ENCODE data around the gene GHRL. TPM values are rescaled to one million over a fixed set of nuclear protein-coding genes. Genes with fewer than 3 reads are reported as not detected.

GHRL gene
- total and polyA plus RNA-seq, 3 donors from 2014 or later, result 0.50 to 1.0 (median 0.87) TPM

DNA sequence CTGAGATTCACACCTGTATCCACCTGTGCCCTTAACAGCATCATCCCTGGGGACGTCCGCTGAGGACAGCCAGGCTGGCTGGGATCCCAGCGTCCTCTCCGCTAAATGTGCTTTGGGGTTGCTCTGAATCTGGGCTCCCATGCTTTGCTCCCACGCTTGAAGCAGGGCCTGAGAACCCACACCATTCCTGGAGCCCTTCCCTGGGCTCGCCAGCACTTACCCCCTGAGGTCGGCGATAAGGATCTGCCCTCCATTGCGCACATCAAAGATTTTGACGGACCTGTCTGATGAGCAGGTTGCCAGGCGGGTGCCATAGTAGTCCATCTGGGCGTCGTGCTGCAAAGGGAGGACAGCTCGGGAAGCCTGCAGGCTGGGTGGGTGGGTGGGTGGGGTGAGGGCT is 22.4 kb upstream of the GHRL start:
- WGBS, 2 donors, result 90 to 92% methylated on average over 4 to 14 of the region's 14 CpGs
- peaks cover 8% of the 10 kb centered on the region for H3K4me1 ChIP-seq

DNA sequence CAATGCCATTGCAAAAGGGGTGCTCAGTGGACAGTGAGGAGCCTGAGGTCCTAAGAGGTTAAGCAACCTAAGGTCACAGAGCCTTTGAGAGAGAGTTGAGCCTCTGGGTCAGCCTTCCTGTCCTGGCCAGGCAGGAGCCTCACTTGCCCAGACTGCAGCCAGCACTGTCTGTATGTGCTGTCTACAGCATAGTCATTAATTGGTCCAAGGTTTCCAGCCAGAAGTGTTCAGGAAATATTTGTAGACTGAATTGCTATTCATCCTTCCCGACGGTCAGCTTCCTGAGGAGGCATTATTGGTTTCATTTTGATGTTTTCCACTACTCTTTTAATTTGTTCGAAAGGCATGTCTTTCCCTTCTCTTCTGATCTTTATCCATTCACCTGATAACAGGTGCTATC is 20.1 kb upstream of the GHRL start:
- no peak for TF ChIP-seq POLR2A (IDR thresholded peaks at IDR 0.05)
- TF ChIP-seq, protein P1, sequence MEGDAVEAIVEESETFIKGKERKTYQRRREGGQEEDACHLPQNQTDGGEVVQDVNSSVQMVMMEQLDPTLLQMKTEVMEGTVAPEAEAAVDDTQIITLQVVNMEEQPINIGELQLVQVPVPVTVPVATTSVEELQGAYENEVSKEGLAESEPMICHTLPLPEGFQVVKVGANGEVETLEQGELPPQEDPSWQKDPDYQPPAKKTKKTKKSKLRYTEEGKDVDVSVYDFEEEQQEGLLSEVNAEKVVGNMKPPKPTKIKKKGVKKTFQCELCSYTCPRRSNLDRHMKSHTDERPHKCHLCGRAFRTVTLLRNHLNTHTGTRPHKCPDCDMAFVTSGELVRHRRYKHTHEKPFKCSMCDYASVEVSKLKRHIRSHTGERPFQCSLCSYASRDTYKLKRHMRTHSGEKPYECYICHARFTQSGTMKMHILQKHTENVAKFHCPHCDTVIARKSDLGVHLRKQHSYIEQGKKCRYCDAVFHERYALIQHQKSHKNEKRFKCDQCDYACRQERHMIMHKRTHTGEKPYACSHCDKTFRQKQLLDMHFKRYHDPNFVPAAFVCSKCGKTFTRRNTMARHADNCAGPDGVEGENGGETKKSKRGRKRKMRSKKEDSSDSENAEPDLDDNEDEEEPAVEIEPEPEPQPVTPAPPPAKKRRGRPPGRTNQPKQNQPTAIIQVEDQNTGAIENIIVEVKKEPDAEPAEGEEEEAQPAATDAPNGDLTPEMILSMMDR (IDR thresholded peaks at IDR 0.05), result no peak
- Histone ChIP-seq H3K27ac (no peak overlapping the region), H3K36me3 (ENCODE audit: low read depth, missing control alignments) (peaks cover 4% of the 10 kb centered on the region), H3K9me3 (no peaks in the 10 kb centered on the region), H3K4me1 (no peaks in the 10 kb centered on the region), H3K4me3 (no peak overlapping the region), H3K27me3 (no peaks in the 10 kb centered on the region)
- no peak for DNase-seq
- intact Hi-C loops (cut with DNase I; ENCODE audit: low total_unique reads), result no loop called here
- 75 to 97% methylated on average over 3 of the region's 3 CpGs for whole genome bisulfite sequencing, 2 donors

More for the DNA sequence above, 22.4 kb upstream of the GHRL start:
- peaks cover 4% of the 10 kb centered on the region for H3K36me3 ChIP-seq (ENCODE audit: low read depth, missing control alignments)
- H3K27ac ChIP-seq, result no peak overlapping the region
- H3K27me3 ChIP-seq, result no peaks in the 10 kb centered on the region
- no peak overlapping the region for H3K4me3 ChIP-seq
- no peak for DNase-seq
- intact Hi-C loops (cut with DNase I; ENCODE audit: low total_unique reads), result no loop called here
- H3K9me3 ChIP-seq, result no peaks in the 10 kb centered on the region
- TF ChIP-seq, protein P1 (IDR thresholded peaks at IDR 0.05), result no peak
- no peak for TF ChIP-seq POLR2A (IDR thresholded peaks at IDR 0.05)

DNA sequence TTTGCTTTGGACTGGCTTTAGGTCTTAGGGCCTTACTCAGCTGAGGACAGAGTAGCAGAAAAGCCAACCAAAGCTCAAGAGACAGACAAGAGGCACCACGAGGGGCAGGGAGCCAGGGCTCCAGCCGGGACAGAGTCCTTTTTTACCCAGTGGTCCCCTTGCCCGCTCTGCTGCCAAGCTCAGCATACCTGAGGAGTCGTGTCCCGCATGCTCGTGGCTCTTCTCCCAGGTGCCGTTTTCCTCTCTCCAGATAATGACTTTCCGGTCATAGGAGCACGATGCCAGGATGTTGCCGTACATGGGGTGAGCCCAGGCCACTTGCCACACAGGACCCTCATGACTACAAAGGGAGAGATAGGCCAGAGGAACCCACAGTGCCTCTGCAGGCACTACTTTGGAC is 19.6 kb upstream of the GHRL start:
- no peak overlapping the region for H3K4me3 ChIP-seq
- H3K27me3 ChIP-seq, result no peaks in the 10 kb centered on the region
- no peaks in the 10 kb centered on the region for H3K9me3 ChIP-seq
- 90 to 91% methylated on average over 3 to 10 of the region's 10 CpGs for WGBS, 2 donors
- H3K36me3 ChIP-seq (ENCODE audit: low read depth, missing control alignments), result peaks cover 4% of the 10 kb centered on the region
- H3K27ac ChIP-seq, result no peak overlapping the region
- H3K4me1 ChIP-seq, result no peaks in the 10 kb centered on the region
- TF ChIP-seq, protein P1 (IDR thresholded peaks at IDR 0.05), result no peak
- no peak for TF ChIP-seq POLR2A (IDR thresholded peaks at IDR 0.05)
- DNase-seq, result no peak
- intact Hi-C loops (cut with DNase I; ENCODE audit: low total_unique reads), result no loop called here

DNA sequence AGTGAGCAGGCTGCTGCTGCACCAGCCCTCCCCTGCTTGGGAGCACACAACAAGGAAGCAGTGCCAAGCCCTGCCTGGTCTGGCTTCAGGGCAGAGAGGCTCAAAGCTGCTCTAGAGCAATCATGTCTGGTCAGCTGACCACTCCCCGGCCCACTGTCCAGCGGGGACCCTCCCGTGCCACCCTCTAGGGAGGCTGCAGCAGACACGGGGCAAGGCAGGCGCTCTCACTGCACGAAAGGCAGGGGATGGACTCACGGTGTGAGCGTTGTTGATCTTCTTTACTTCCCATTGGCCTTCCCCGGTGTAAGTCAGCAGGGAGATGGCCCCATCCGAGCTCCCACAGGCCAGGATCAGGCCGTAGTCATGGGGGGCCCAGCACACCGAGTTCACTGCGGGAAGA is 19.0 kb upstream of the GHRL start:
- Histone ChIP-seq H3K4me3 (no peak overlapping the region), H3K36me3 (ENCODE audit: low read depth, missing control alignments) (peaks cover 4% of the 10 kb centered on the region), H3K9me3 (no peaks in the 10 kb centered on the region), H3K4me1 (no peaks in the 10 kb centered on the region), H3K27me3 (no peaks in the 10 kb centered on the region), H3K27ac (no peak overlapping the region)
- TF ChIP-seq POLR2A (IDR thresholded peaks at IDR 0.05), result no peak
- TF ChIP-seq, protein P1 (IDR thresholded peaks at IDR 0.05), result no peak
- DNase-seq, result no peak
- 83 to 91% methylated on average over 4 to 13 of the region's 13 CpGs for WGBS, 2 donors
- intact Hi-C loops (cut with DNase I; ENCODE audit: low total_unique reads), result no loop called here

DNA sequence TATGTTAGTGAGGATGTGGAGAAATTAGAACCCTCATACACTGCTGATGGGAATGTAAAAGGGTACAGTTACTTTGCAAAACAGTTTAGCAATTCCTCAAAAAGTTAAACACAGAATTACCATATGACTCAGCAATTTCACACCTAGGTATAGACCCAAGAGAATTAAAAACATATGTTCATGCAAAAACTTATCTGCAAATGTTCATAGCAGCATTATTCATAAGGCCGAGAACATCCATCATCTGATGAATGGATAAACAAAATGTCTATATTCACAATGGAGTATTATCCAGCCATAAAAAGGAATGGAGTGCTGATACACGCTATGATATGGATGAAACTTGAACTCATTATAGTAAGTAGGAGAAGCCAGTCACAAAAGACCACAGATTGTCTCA is 17.8 kb upstream of the GHRL start:
- H3K4me3 ChIP-seq, result no peak overlapping the region
- intact Hi-C loops (cut with DNase I; ENCODE audit: low total_unique reads), result no loop called here
- TF ChIP-seq, protein P1 (IDR thresholded peaks at IDR 0.05), result no peak
- no peak for TF ChIP-seq POLR2A (IDR thresholded peaks at IDR 0.05)
- WGBS, 2 donors, result 92% methylated on average over 2 of the region's 2 CpGs
- no peak for DNase-seq
- no peak overlapping the region for H3K27ac ChIP-seq
- H3K9me3 ChIP-seq, result no peaks in the 10 kb centered on the region
- H3K36me3 ChIP-seq (ENCODE audit: low read depth, missing control alignments), result peaks cover 2% of the 10 kb centered on the region
- no peaks in the 10 kb centered on the region for H3K27me3 ChIP-seq
- no peaks in the 10 kb centered on the region for H3K4me1 ChIP-seq

All from testis (tissue), 3 donors.